Esophagus squamous epithelium (tissue), 4 donors: Measurements from ENCODE around the gene TNNI2.

Experiments used
- POLR2A ChIP-seq, 4 donors: fragments of 450-650 bp; IDR thresholded peaks; one replicate each; pipeline ENCODE4 v1.6.1; 2017; ENCODE audit warnings: antibody characterized with exemption in 4 of 4, mild to moderate bottlenecking in 4 of 4, moderate library complexity in 3 of 4
- TF ChIP-seq, protein P1 (sequence below), 6 experiments: fragments of 450-650 bp in 4 of 6; fragments of 200-600 bp in 2 of 6; sonication (generic) in 2 of 6; IDR thresholded peaks; one replicate each; pipeline ENCODE4 v1.5.1; 2016 to 2019; ENCODE audit warnings: antibody characterized with exemption in 6 of 6, mild to moderate bottlenecking in 4 of 6, moderate library complexity in 4 of 6

DNA sequence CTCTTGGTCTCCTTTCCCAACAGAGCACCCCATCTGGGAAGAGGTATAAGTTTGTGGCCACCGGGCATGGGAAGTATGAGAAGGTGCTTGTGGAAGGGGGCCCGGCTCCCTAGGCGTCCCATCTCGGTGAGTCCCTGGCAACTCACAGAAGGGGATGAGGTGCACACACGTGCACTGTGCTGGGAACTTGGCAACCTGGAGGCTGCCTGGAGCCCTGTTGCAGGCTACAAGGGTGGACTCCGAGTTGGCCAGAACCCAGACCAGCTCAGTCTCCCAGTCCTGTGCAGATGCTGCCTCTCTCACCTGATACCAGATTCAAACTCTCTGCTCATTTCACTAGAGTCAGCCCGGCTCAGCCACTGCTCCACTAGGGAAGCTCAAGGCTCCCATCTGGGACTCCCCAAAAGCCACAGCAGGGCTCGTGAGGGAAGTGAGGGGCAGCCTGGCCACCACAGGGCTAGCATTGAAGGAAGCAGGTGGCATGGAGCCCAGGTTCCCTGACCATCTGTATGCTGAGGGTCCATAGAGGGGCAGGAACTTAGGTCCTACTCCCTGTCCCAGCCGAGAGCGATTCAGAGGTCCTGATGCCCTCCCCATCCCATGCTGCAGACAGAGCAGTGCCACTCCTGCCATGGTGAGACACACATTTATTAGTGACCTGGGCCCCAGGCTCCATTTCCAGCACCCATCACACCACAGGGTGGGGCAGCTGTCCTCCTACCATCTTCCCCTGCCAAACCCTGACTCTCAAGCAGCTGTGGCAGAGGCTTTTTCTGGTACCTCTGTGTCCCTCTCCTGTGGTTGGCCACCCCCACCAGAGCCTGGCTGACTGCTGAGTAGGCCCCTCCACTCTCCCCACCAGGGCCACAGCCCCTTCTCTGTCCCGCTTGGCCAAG lies 48.9 kb downstream of the TNNI2 start:
- no peak for TF ChIP-seq POLR2A (IDR thresholded peaks at IDR 0.05)
- TF ChIP-seq, protein P1, sequence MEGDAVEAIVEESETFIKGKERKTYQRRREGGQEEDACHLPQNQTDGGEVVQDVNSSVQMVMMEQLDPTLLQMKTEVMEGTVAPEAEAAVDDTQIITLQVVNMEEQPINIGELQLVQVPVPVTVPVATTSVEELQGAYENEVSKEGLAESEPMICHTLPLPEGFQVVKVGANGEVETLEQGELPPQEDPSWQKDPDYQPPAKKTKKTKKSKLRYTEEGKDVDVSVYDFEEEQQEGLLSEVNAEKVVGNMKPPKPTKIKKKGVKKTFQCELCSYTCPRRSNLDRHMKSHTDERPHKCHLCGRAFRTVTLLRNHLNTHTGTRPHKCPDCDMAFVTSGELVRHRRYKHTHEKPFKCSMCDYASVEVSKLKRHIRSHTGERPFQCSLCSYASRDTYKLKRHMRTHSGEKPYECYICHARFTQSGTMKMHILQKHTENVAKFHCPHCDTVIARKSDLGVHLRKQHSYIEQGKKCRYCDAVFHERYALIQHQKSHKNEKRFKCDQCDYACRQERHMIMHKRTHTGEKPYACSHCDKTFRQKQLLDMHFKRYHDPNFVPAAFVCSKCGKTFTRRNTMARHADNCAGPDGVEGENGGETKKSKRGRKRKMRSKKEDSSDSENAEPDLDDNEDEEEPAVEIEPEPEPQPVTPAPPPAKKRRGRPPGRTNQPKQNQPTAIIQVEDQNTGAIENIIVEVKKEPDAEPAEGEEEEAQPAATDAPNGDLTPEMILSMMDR (IDR thresholded peaks at IDR 0.05) = no peak
